ENCODE results near the gene SLC16A3. TPM values are rescaled to one million over a fixed set of nuclear protein-coding genes. Genes with fewer than 3 reads are reported as not detected.
A peak's percentile ranks its signal among the peaks of the same experiment; 100 is the strongest.
"Not testable (repeated sequence)": the region's sequence is repeated elsewhere in the genome, so short reads cannot be mapped to it uniquely, and the experiment has no call there.

Gene SLC16A3
- polyA plus RNA-seq, 1 donor from 2014 or later, result 3.7 TPM

- Mint-ChIP-seq H3K9me3 (no peaks in the 10 kb centered on the region), H3K27ac (peak overlapping the region in 1 of 3 donors; percentile 78), H3K36me3 (peaks cover 8% of the 10 kb centered on the region), H3K4me3 (peak overlapping the region in 1 of 4 donors; percentile 43), H3K4me1 (peaks cover 3 to 8% (median 4%) of the 10 kb centered on the region in 3 donors), H3K27me3 (no peaks in the 10 kb centered on the region)
Observed at GRCh38 chr17:82252511-82253178, 23.8 kb downstream of the SLC16A3 start.

GRCh38 chr17:82253179-82253544 lies 24.3 kb downstream of the SLC16A3 start:
- Mint-ChIP-seq H3K9me3 (no peaks in the 10 kb centered on the region), H3K27me3 (no peaks in the 10 kb centered on the region), H3K4me3 (peak overlapping the region in 1 of 4 donors; percentile 43), H3K27ac (peak overlapping the region in 1 of 3 donors; percentile 78), H3K4me1 (peaks cover under 1 to 4% (median 4%) of the 10 kb centered on the region in 3 donors), H3K36me3 (peaks cover 8% of the 10 kb centered on the region)

- not testable (repeated sequence) for H3K4me1 Mint-ChIP-seq, H3K27ac Mint-ChIP-seq, H3K9me3 Mint-ChIP-seq, H3K27me3 Mint-ChIP-seq, H3K36me3 Mint-ChIP-seq, H3K4me3 Mint-ChIP-seq
Observed at GRCh38 chr17:82254096-82254495, 25.3 kb downstream of the SLC16A3 start.

DNA sequence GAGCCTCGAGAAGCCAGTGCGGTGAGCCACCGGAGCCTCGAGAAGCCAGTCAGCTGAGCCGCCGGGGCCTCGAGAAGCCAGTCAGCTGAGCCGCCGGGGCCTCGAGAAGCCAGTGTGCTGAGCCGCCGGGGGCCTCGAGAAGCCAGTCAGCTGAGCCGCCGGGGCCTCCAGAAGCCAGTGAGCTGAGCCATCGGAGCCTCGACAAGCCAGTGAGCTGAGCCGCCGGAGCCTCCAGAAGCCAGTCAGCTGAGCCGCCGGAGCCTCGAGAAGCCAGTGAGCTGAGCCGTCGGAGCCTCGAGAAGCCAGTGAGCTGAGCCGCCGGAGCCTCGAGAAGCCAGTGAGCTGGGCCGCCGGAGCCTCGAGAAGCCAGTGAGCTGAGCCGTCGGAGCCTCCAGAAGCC lies 25.9 kb downstream of the SLC16A3 start:
- not testable (repeated sequence) for H3K27me3 Mint-ChIP-seq, H3K4me3 Mint-ChIP-seq, H3K27ac Mint-ChIP-seq, H3K4me1 Mint-ChIP-seq, H3K36me3 Mint-ChIP-seq, H3K9me3 Mint-ChIP-seq

DNA sequence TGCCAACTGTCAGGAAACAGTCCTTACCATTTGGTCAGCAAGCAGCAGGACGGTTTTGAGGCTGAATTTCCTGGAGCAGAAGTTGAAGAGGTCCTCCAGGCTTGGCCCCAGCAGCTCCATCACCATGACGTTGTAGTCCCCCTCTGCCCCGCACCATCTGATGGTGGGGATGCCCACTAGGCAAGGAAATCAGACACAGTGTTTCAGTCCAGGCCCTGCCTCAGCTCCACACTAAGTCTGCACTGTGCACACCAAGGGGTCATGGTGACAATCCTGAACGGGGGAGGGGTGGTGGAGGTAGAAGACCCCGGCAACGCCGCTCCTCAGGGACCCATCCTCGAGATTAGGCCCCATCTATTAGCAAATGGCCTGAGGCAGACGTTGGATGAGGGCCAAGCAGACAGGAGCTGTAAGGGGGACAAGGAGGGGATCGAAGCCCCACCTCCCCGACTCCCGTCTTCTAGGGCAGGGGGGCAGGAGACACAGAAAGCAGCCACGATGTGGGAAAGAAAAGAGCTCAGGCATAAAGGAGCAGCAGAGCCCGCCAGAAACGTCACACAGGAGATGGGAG lies 26.6 kb downstream of the SLC16A3 start:
- H3K27me3 Mint-ChIP-seq, result no peaks in the 10 kb centered on the region
- H3K9me3 Mint-ChIP-seq, result no peaks in the 10 kb centered on the region
- H3K4me3 Mint-ChIP-seq, result no peak overlapping the region
- H3K36me3 Mint-ChIP-seq, result peaks cover 8% of the 10 kb centered on the region
- peak overlapping the region; percentile 10 to 86 (median 73) for H3K27ac Mint-ChIP-seq
- H3K4me1 Mint-ChIP-seq, result peaks cover 2 to 6% (median 4%) of the 10 kb centered on the region in 3 donors

DNA sequence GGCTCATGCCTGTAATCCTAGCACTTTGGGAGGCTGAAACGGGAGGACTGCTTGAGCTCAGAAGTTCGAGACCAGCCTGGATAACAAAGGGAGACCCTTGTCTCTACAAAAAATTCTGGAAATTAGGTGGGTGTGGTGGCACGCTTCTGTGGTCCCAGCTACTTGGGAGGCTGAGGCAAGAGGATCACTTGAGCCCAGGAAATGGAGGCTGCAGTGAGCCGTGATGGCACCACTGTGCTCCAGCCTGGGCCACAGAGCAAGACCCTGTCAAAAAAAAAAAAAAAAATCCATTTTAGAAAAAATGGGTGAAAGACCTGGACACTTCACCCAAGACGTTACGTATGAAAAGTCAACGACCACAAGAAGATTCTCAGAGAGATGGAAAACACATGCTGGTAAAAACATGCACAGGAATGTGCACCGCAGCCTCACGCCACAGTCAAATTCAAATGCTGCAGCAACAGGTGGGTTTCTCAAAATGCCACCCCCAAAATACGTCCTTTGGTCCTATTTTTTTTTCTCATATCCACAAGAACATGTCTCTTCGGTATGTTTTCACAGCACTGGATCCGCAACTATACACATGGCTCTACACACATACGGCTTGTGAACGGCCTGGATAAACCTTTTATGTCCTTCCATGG lies 27.5 kb downstream of the SLC16A3 start:
- Mint-ChIP-seq H3K9me3 (no peaks in the 10 kb centered on the region), H3K27ac (peak overlapping the region in 2 of 3 donors; percentile 10 to 86), H3K36me3 (peaks cover 6% of the 10 kb centered on the region), H3K27me3 (no peaks in the 10 kb centered on the region), H3K4me3 (no peak overlapping the region), H3K4me1 (peaks cover 2 to 8% (median 6%) of the 10 kb centered on the region in 3 donors)

GRCh38 chr17:82257473-82257872 lies 28.6 kb downstream of the SLC16A3 start:
- Mint-ChIP-seq H3K9me3 (no peaks in the 10 kb centered on the region), H3K27me3 (no peaks in the 10 kb centered on the region), H3K4me1 (peaks cover 2 to 8% (median 6%) of the 10 kb centered on the region in 3 donors), H3K36me3 (peaks cover 4% of the 10 kb centered on the region), H3K27ac (peak overlapping the region; percentile 62 to 95 (median 73)), H3K4me3 (peak overlapping the region in 1 of 4 donors; percentile 35)

- H3K4me3 Mint-ChIP-seq, result no peak overlapping the region
- H3K27ac Mint-ChIP-seq, result peak overlapping the region in 2 of 3 donors; percentile 27 to 35
- H3K4me1 Mint-ChIP-seq, result peaks cover 2 to 8% (median 6%) of the 10 kb centered on the region in 3 donors
- H3K27me3 Mint-ChIP-seq, result no peaks in the 10 kb centered on the region
- peaks cover 4% of the 10 kb centered on the region for H3K36me3 Mint-ChIP-seq
- H3K9me3 Mint-ChIP-seq, result no peaks in the 10 kb centered on the region
Observed at GRCh38 chr17:82258555-82258954, 29.7 kb downstream of the SLC16A3 start.

DNA sequence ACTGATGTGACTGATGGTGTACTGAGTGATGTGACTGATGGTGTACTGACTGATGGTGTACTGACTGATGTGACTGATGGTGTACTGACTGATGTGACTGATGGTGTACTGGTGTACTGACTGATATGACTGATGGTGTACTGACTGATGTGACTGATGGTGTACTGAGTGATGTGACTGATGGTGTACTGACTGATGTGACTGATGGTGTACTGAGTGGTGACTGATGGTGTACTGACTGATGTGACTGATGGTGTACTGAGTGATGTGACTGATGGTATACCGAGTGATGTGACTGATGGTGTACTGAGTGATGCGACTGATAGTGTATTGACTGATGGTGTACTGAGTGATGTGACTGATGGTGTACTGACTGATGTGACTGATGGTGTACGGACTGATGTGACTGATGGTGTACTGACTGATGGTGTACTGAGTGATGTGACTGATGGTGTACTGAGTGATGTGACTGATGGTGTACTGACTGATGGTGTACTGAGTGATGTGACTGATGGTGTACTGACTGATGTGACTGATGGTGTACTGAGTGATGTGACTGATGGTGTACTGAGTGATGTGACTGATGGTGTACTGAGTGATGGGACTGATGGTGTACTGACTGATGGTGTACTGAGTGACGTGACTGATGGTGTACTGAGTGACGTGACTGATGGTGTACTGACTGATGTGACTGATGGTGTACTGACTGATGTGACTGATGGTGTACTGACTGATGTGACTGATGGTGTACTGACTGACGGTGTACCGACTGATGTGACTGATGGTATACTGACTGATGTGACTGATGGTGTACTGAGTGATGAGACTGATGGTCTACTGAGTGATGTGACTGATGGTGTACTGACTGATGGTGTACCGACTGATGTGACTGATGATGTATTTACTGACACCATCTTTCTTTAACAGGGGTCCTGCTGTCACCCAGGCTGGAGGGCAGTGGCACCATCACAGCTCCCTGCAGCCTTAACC lies 31.4 kb downstream of the SLC16A3 start:
- H3K4me3 Mint-ChIP-seq, H3K9me3 Mint-ChIP-seq, H3K27me3 Mint-ChIP-seq, H3K36me3 Mint-ChIP-seq, H3K4me1 Mint-ChIP-seq: not testable (repeated sequence)
- H3K27ac Mint-ChIP-seq, result peak overlapping the region in 1 of 3 donors; percentile 77

GRCh38 chr17:82262344-82262743 lies 33.5 kb downstream of the SLC16A3 start:
- H3K4me1 Mint-ChIP-seq, result peaks cover 6 to 7% (median 7%) of the 10 kb centered on the region in 3 donors
- H3K36me3 Mint-ChIP-seq, result peaks cover 1% of the 10 kb centered on the region
- H3K4me3 Mint-ChIP-seq, result peak overlapping the region in 1 of 4 donors; percentile 9
- H3K27ac Mint-ChIP-seq, result peak overlapping the region in 1 of 3 donors; percentile 40
- H3K9me3 Mint-ChIP-seq, result no peaks in the 10 kb centered on the region
- H3K27me3 Mint-ChIP-seq, result no peaks in the 10 kb centered on the region

DNA sequence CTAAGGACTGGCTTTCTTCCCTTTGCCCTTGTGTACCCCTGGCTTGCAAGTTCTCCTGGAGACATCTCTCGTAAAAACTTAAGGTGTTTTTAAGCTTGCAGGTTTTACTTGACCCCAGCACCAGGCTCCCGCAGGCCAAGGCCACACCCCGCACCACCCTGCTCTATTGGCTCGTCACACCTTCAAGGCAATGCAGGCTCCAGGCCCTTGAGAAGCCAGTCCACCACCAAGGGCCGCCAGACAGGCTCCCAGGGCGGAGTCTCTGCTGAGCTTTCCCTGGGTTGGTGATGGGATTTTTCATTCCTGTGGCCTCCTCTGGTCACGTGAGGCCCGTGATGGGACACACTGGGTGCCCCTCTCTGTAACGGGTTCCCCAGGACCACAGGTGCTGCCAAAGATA lies 34.8 kb downstream of the SLC16A3 start:
- Mint-ChIP-seq H3K4me1 (peaks cover 11 to 15% (median 12%) of the 10 kb centered on the region in 3 donors), H3K36me3 (peaks cover 1% of the 10 kb centered on the region), H3K27me3 (no peaks in the 10 kb centered on the region), H3K27ac (peak overlapping the region in 2 of 3 donors; percentile 50 to 71), H3K4me3 (no peak overlapping the region), H3K9me3 (no peaks in the 10 kb centered on the region)

DNA sequence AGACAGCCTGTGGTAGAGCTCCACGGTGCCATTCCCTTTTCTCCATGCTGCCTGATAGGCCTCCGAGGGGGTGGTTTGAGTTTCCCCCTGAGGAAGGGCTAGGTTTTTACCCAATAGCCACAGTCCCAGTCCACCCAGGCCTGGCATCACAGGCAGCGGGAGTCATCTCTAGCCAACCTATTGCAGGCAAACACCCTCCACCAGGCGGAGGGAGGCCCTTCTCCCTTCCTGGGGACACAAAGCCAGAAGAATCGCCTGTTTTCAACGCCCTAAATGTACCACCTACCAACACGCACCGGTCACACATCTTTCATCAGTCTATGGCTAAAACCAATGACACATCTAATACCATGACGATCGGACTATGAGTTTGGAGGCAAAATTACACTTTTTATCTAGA lies 37.3 kb downstream of the SLC16A3 start:
- H3K4me1 Mint-ChIP-seq, result peaks cover 24 to 34% (median 26%) of the 10 kb centered on the region in 3 donors
- peaks cover 3% of the 10 kb centered on the region for H3K36me3 Mint-ChIP-seq
- H3K4me3 Mint-ChIP-seq, result peak overlapping the region in 1 of 4 donors; percentile 60
- peak overlapping the region in 1 of 3 donors; percentile 52 for H3K27ac Mint-ChIP-seq
- H3K9me3 Mint-ChIP-seq, result no peaks in the 10 kb centered on the region
- no peaks in the 10 kb centered on the region for H3K27me3 Mint-ChIP-seq

DNA sequence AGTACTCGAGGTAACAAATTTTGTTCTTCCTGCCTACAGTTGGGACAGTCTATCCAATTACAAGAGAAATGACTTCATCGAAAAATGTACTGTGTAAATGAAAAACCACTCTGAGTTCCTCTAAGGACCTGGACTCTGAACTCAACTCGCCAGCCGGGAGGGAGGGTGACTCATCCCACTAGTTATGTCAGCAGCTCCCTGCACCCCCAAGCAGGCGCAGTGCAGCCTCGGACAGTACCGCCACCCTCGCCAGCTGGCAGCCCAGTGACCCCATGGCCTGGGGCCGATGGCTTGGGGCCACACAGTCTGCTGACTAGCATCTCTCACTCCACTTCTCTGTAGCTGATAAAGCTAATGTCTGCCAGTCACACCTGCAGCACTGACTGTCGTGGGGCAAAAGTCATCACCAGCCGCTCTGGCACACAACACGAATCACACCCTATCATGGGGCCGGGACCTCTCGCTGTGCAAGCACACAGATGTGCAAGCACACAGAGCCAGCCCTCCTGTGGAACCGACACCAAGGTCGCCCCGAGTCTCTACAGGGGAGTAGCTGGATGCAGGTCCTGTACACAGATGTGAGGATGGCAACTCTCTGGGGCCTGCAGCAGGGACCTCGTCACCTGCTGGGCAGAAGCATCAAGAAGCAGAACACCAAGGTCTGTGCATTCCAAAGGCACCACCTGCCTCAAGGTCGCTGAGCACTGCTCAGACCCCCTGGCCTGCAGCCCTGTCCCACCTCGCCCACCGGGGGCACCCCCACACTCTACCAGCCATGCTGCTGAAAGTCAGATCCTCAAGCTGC lies 38.9 kb downstream of the SLC16A3 start:
- H3K27ac Mint-ChIP-seq, result peak overlapping the region in 2 of 3 donors; percentile 31 to 53
- H3K36me3 Mint-ChIP-seq, result peaks cover 5% of the 10 kb centered on the region
- no peaks in the 10 kb centered on the region for H3K27me3 Mint-ChIP-seq
- H3K4me3 Mint-ChIP-seq, result peak overlapping the region in 3 of 4 donors; percentile 9 to 60 (median 47)
- H3K9me3 Mint-ChIP-seq, result no peaks in the 10 kb centered on the region
- peaks cover 32 to 45% (median 35%) of the 10 kb centered on the region in 3 donors for H3K4me1 Mint-ChIP-seq

Data from IgD-negative memory B cell (primary cell).